Measurements from ENCODE around the gene SF1.

Gene SF1

GRCh38 chr11:64758330-64759079, 19.8 kb downstream of the SF1 start:
- H3K4me3 ChIP-seq (ENCODE audit: low read length): no peak overlapping the region
- DNase-seq (ENCODE audit: low read depth): no peak
- TF ChIP-seq CTCF (conservative IDR thresholded peaks at IDR 0.05; ENCODE audit: low read length): no peak

DNA sequence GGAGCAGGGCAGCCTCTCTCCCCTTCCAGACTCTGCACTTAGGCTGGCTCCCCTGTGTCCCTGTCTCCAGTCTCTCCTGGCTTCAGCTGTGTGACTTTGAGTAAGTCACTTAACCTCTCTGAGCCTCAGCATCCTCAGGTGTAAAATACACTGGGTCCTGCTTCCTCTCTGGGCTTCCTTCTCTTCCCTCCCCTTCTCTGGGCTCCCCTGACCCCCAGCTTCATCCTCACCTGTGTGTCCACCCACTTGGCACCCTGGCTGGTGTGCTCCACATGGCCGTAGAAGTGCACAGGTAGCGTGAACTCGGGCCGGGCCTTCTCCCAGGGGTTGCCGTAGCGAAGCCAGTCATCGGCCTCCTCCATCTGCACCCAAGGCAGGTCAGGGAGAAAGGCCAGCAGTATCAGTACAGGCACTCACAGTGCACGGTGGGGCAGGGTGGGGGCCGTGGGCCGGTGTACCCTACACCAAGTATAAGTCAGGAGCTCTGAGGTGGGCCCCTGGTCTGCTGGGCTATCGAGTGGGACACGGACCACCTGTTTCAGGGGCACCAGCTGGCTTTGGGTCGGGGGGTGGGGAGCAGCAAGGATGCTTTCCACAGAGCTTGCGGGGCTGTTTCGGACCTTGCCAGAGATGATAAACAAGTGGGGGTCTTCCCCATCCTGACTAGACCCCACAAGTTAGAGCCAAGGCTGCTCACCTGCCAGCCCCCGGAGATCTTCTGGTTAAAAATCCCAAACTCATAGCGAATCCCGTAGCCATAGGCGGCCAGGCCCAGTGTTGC, 20.6 kb downstream of the SF1 start:
- DNase-seq (ENCODE audit: low read depth): no peak
- TF ChIP-seq CTCF (conservative IDR thresholded peaks at IDR 0.05; ENCODE audit: low read length): no peak
- no peak overlapping the region for H3K4me3 ChIP-seq (ENCODE audit: low read length)

- no peak overlapping the region for H3K4me3 ChIP-seq (ENCODE audit: low read length)
- TF ChIP-seq CTCF (conservative IDR thresholded peaks at IDR 0.05; ENCODE audit: low read length): no peak
- no peak for DNase-seq (ENCODE audit: low read depth)
These were observed 22.5 kb downstream of the SF1 start for GRCh38 chr11:64755681-64756361.

GRCh38 chr11:64754919-64755662, 23.3 kb downstream of the SF1 start:
- no peak for TF ChIP-seq CTCF (conservative IDR thresholded peaks at IDR 0.05; ENCODE audit: low read length)
- DNase-seq (ENCODE audit: low read depth): no peak
- no peak overlapping the region for H3K4me3 ChIP-seq (ENCODE audit: low read length)

DNA sequence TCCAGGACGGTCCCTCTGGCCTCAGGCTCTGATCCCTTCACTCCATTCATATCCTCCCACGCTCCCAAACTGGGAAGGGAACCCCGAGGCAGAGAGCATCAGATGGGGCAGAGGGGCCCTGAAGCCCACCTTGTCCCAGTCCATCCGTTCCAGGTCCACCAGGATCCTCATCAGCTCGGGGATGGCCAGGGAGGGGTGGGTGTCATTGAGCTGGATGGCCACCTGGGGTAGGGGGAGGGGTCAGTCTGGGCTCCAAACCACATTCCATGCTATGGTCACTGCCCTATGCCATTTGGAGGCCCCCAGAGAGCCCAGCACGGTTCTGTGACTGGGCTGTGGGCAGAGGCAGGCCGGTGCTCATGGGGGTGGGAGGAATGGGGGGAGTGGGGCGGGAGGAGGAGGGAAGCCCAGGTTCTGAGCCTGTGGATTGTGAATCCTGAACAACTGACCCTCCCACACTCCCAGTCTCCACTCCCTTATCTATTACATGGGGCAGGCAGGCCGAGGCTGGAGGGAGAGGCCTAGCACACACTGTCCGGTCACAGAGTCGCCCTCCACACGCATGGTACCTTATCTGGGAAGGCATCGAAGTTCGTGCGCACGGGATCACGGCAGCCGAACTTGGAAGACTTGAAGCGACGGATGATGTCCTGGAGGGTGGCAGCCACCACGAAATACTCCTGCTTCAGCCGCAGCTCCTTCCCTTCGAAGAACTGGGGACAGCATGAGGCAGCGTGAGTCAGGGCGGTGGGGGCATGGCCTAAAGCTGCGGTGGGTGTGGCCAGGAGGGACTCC, 24.0 kb downstream of the SF1 start:
- TF ChIP-seq CTCF (conservative IDR thresholded peaks at IDR 0.05; ENCODE audit: low read length): no peak
- no peak for DNase-seq (ENCODE audit: low read depth)
- H3K4me3 ChIP-seq (ENCODE audit: low read length): no peak overlapping the region

GRCh38 chr11:64753380-64754123, 24.8 kb downstream of the SF1 start:
- H3K4me3 ChIP-seq (ENCODE audit: low read length): no peak overlapping the region
- no peak for TF ChIP-seq CTCF (conservative IDR thresholded peaks at IDR 0.05; ENCODE audit: low read length)
- no peak for DNase-seq (ENCODE audit: low read depth)
